ENCODE data around the gene NSMCE3. TPM values are rescaled to one million over a fixed set of nuclear protein-coding genes. Genes with fewer than 3 reads are reported as not detected.

Gene NSMCE3
- total and polyA plus RNA-seq, 4 donors = 2.3 to 3.3 (median 2.8) TPM

GRCh38 chr15:29270169-29270955 lies 740 bp upstream of the NSMCE3 start:
- H3K27ac ChIP-seq (ENCODE audit: low read depth in 1 of 2, low read length in 2 of 2) = peak overlapping the region; percentile 72 to 79

DNA sequence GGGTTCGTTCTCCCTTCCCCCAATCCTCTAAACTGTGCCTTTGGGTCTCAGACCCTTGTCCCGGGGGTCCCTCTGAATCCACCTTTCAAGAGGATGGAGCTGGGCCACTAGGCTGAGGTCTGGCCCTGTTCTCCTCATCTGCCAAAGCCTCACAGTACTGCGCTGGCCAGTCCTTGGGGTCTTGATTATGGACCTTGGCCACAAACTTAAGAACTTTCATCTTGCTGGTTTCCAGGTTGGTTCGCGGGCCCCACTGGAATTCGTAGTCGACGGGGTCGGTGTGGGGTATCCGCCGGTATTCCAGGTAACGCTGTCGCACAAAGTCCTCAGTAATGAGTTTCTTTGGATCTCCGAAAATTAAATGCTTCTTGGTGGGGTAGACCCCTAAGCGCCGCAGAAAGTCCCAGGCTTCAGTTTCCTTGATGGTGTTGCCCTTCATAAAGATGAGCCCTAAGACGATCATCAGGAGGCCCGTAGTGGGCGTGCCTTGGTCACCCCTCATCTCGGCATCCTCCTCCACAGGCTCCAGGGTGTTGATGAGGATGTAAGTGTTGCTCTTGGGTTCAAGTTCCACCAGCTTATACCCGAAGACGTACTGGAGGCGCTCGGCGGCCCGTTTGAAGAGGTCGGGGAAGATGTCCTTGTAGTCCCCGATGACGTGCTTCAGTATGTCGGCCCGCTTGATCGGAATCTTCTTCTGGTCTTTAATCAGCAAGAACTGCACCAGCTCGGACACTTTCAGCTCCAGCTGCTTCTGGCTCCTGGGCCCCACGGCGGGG lies 727 bp downstream of the NSMCE3 start:
- TF ChIP-seq, protein P1, sequence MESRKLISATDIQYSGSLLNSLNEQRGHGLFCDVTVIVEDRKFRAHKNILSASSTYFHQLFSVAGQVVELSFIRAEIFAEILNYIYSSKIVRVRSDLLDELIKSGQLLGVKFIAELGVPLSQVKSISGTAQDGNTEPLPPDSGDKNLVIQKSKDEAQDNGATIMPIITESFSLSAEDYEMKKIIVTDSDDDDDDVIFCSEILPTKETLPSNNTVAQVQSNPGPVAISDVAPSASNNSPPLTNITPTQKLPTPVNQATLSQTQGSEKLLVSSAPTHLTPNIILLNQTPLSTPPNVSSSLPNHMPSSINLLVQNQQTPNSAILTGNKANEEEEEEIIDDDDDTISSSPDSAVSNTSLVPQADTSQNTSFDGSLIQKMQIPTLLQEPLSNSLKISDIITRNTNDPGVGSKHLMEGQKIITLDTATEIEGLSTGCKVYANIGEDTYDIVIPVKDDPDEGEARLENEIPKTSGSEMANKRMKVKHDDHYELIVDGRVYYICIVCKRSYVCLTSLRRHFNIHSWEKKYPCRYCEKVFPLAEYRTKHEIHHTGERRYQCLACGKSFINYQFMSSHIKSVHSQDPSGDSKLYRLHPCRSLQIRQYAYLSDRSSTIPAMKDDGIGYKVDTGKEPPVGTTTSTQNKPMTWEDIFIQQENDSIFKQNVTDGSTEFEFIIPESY (IDR thresholded peaks at IDR 0.05) = no peak
- TF ChIP-seq CTCF (IDR thresholded peaks at IDR 0.05; ENCODE audit: low read depth, low read length, missing input control) = no peak
- no peak for TF ChIP-seq EGR1 (IDR thresholded peaks at IDR 0.05; ENCODE audit: low read depth in 2 of 2)
- TF ChIP-seq JUND (IDR thresholded peaks at IDR 0.05) = no peak
- TF ChIP-seq YY1 (IDR thresholded peaks at IDR 0.05) = no peak
- no peak for TF ChIP-seq TAF1 (conservative IDR thresholded peaks at IDR 0.05)
- no peak for TF ChIP-seq RAD21 (IDR thresholded peaks at IDR 0.05)
- no peak for TF ChIP-seq MAX (IDR thresholded peaks at IDR 0.05)
- no peak for TF ChIP-seq REST (IDR thresholded peaks at IDR 0.05)
- no peak for TF ChIP-seq HNF4G (IDR thresholded peaks at IDR 0.05)
- H3K27ac ChIP-seq (ENCODE audit: low read depth in 1 of 2, low read length in 2 of 2) = peak overlapping the region; percentile 72 to 79
- H3K9ac ChIP-seq (ENCODE audit: low read depth in 1 of 2, low read length in 2 of 2) = peak overlapping the region; percentile 16 to 67

More at GRCh38 chr15:29270169-29270955, 740 bp upstream of the NSMCE3 start:
- Histone ChIP-seq H3K27me3 (ENCODE audit: control insufficient read depth in 4 of 4, insufficient read depth in 4 of 4, low read length in 3 of 4) (no peaks in the 10 kb centered on the region), H3K4me3 (ENCODE audit: low read depth in 1 of 3, low read length in 3 of 3) (peak overlapping the region; percentile 73 to 91 (median 80)), H3K9ac (ENCODE audit: low read depth in 1 of 2, low read length in 2 of 2) (peak overlapping the region; percentile 30 to 87), H3K4me1 (ENCODE audit: control insufficient read depth in 4 of 4, insufficient read depth in 4 of 4, low read length in 3 of 4) (peaks cover 2 to 25% (median 17%) of the 10 kb centered on the region in 4 donors), H3K9me3 (ENCODE audit: control insufficient read depth in 4 of 4, low read length in 3 of 4) (no peaks in the 10 kb centered on the region), H3K36me3 (ENCODE audit: control insufficient read depth in 4 of 4, insufficient read depth in 3 of 4, low read depth in 1 of 4, low read length in 3 of 4) (no peaks in the 10 kb centered on the region)
- TF ChIP-seq REST (IDR thresholded peaks at IDR 0.05) = no peak
- under 1% methylated on average over 8 of the region's 8 CpGs for WGBS
- no peak for DNase-seq (ENCODE audit: low spot score)

More for the DNA sequence above, 727 bp downstream of the NSMCE3 start:
- no peaks in the 10 kb centered on the region for H3K9me3 ChIP-seq (ENCODE audit: control insufficient read depth in 4 of 4, low read length in 3 of 4)
- no peaks in the 10 kb centered on the region for H3K36me3 ChIP-seq (ENCODE audit: control insufficient read depth in 4 of 4, insufficient read depth in 3 of 4, low read depth in 1 of 4, low read length in 3 of 4)
- DNase-seq (ENCODE audit: low spot score) = peak; percentile 47
- H3K4me3 ChIP-seq (ENCODE audit: low read depth in 1 of 3, low read length in 3 of 3) = peak overlapping the region; percentile 80 to 91 (median 86)
- H3K4me1 ChIP-seq (ENCODE audit: control insufficient read depth in 4 of 4, insufficient read depth in 4 of 4, low read length in 3 of 4) = peaks cover 2 to 25% (median 17%) of the 10 kb centered on the region in 4 donors
- 10% methylated on average over 35 of the region's 35 CpGs for WGBS
- H3K27me3 ChIP-seq (ENCODE audit: control insufficient read depth in 4 of 4, insufficient read depth in 4 of 4, low read length in 3 of 4) = no peaks in the 10 kb centered on the region
